Measurements from ENCODE around the gene INS. TPM values are rescaled to one million over a fixed set of nuclear protein-coding genes. Genes with fewer than 3 reads are reported as not detected.
A peak's percentile ranks its signal among the peaks of the same experiment; 100 is the strongest.

INS gene
- polyA plus RNA-seq (2011; rRNA removed): not detected in 2 replicates
- not detected in 2 replicates for polyA plus RNA-seq (2012; cell fraction: cytosol; rRNA removed)
- not detected in 2 replicates for polyA plus RNA-seq (2012; cell fraction: nucleus; rRNA removed)
- not detected in 3 replicates for polyA plus RNA-seq (2017; fragmentation: RNase III; extraction: RNeasy Plus Mini Kit Qiagen cat#74134 plus additional on column Dnase treatment)
- not detected in 2 replicates for polyA minus RNA-seq (2011; rRNA and poly(A)+ RNA removed)

DNA sequence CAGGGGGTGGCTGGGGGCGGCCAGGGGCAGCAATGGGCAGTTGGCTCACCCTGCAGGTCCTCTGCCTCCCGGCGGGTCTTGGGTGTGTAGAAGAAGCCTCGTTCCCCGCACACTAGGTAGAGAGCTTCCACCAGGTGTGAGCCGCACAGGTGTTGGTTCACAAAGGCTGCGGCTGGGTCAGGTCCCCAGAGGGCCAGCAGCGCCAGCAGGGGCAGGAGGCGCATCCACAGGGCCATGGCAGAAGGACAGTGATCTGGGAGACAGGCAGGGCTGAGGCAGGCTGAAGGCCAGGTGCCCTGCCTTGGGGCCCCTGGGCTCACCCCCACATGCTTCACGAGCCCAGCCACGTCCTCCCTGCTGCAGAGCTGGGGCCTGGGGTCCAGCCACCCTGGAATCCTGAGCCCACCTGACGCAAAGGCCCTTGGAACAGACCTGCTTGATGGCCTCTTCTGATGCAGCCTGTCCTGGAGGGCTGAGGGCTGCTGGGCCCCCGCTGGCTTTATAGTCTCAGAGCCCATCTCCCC is at the start of gene INS:
Gene INS, minus strand, starts transcription at position 474 of the 524 bp plus-strand sequence. Its CDS starts 238 bp downstream, at position 236.
- FAIRE-seq (no peak), DNase-seq (ENCODE audit: low read depth in 1 of 2, low spot score in 1 of 2) (no peak), ATAC-seq (no peak)
- ChIA-PET CTCF (interaction anchor here (0.5 to 25.5 kb wide), 5 partner anchors 9 to 509 kb away, joined by 3 to 1333 read pairs (median 276); no protein-coding TSS in a partner anchor), POLR2A (no interaction called here)
- WGBS (ENCODE audit: missing lambda C conversion rate): 0% methylated on average over 1 of the region's 13 CpGs
- H3K9me3 ChIP-seq: no peaks in the 10 kb centered on the region
- no peak within 1 kb of the TSS for H3K4me2 ChIP-seq
- no peak within 1 kb of the TSS for H3K27ac ChIP-seq
- H3K4me1 ChIP-seq: no peaks in the 10 kb centered on the region
- TF ChIP-seq KDM5A (IDR thresholded peaks at IDR 0.05): no peak
- no peak for TF ChIP-seq CEBPB (IDR thresholded peaks at IDR 0.05)
- TF ChIP-seq PHF8 (IDR thresholded peaks at IDR 0.05; ENCODE audit: borderline replicate concordance, low read depth): no peak
- TF ChIP-seq POLR2AphosphoS2 (conservative IDR thresholded peaks at IDR 0.05; ENCODE audit: low read length): no peak
- TF ChIP-seq NFE2L2 (conservative IDR thresholded peaks at IDR 0.05; ENCODE audit: low read length): no peak
- no peak for TF ChIP-seq JUNB (IDR thresholded peaks at IDR 0.05)
- no peak for TF ChIP-seq EHMT2 (IDR thresholded peaks at IDR 0.05; ENCODE audit: low read depth)
- no peak within 1 kb of the TSS for H3K4me3 ChIP-seq

DNA sequence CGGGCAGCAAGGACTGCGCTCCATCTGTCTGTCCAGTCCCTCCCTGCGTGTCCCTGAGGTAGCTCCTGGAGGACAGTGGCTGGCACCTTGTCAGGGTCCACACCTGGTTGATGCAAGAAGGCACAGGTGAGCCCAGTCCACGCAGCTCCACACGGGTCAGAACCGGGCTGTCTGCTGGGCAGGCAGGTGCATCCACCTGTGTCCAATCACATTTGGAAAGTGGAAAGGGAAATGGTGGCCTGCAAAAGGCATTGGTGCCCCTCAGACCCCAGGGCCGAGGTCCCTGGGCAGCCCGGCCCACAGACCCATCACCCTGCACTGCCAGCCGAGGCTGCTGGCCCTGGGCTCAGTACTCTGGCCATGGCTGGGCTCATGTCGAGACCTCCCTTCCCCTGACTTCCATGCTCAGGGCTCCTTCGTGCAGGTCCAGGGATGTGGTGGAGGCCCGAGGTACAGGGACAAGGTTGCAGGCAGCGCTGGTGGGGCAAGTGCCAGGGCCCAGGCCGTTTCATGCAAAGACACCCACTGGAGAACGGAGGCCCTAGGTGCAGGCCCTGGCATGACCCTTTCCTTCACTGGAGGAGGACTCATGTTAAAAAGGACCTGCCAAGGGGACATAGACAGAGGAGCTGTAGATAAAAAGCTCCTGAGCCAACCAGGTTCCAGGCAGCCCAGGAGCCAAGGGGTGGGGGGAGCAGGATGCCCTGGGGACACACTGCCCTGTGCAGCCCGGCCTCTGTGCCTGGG is 49.5 kb upstream of the INS start:
- H3K4me2 ChIP-seq: peak overlapping the region; percentile 58
- ATAC-seq: peak in 1 of 2 experiments; percentile 35; a peak in 4 of 6 replicates
- WGBS (ENCODE audit: missing lambda C conversion rate): 77% methylated on average over 12 of the region's 16 CpGs
- no peak overlapping the region for H3K4me3 ChIP-seq
- TF ChIP-seq, protein P1, sequence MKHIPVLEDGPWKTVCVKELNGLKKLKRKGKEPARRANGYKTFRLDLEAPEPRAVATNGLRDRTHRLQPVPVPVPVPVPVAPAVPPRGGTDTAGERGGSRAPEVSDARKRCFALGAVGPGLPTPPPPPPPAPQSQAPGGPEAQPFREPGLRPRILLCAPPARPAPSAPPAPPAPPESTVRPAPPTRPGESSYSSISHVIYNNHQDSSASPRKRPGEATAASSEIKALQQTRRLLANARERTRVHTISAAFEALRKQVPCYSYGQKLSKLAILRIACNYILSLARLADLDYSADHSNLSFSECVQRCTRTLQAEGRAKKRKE (CRISPR knock-in tag; IDR thresholded peaks at IDR 0.05; ENCODE audit: low read depth): no peak
- TF ChIP-seq EP300 (IDR thresholded peaks at IDR 0.05) (no peak), HOXA7 (CRISPR knock-in tag; IDR thresholded peaks at IDR 0.05) (no peak), KDM5A (IDR thresholded peaks at IDR 0.05) (no peak), RCOR1 (IDR thresholded peaks at IDR 0.05; ENCODE audit: low read depth, low read length) (no peak), CEBPB (IDR thresholded peaks at IDR 0.05) (no peak), ZSCAN20 (CRISPR knock-in tag; IDR thresholded peaks at IDR 0.05) (no peak), EHMT2 (IDR thresholded peaks at IDR 0.05; ENCODE audit: low read depth) (no peak)
- TF ChIP-seq, protein P2, sequence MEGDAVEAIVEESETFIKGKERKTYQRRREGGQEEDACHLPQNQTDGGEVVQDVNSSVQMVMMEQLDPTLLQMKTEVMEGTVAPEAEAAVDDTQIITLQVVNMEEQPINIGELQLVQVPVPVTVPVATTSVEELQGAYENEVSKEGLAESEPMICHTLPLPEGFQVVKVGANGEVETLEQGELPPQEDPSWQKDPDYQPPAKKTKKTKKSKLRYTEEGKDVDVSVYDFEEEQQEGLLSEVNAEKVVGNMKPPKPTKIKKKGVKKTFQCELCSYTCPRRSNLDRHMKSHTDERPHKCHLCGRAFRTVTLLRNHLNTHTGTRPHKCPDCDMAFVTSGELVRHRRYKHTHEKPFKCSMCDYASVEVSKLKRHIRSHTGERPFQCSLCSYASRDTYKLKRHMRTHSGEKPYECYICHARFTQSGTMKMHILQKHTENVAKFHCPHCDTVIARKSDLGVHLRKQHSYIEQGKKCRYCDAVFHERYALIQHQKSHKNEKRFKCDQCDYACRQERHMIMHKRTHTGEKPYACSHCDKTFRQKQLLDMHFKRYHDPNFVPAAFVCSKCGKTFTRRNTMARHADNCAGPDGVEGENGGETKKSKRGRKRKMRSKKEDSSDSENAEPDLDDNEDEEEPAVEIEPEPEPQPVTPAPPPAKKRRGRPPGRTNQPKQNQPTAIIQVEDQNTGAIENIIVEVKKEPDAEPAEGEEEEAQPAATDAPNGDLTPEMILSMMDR (IDR thresholded peaks at IDR 0.05): no peak
- H3K27ac ChIP-seq: peak overlapping the region; percentile 38 to 80; a peak in 5 of 6 replicates
- ChIA-PET POLR2A (no interaction called here), CTCF (interaction anchor here (0.8 to 5.2 kb wide), 7 partner anchors 12 to 210 kb away, joined by 3 to 30 read pairs (median 16); no protein-coding TSS in a partner anchor)
- no peak for FAIRE-seq
- no peak for DNase-seq (ENCODE audit: low read depth in 1 of 2, low spot score in 1 of 2)
- H3K4me1 ChIP-seq: peaks cover 31% of the 10 kb centered on the region
- H3K9me3 ChIP-seq: no peaks in the 10 kb centered on the region

DNA sequence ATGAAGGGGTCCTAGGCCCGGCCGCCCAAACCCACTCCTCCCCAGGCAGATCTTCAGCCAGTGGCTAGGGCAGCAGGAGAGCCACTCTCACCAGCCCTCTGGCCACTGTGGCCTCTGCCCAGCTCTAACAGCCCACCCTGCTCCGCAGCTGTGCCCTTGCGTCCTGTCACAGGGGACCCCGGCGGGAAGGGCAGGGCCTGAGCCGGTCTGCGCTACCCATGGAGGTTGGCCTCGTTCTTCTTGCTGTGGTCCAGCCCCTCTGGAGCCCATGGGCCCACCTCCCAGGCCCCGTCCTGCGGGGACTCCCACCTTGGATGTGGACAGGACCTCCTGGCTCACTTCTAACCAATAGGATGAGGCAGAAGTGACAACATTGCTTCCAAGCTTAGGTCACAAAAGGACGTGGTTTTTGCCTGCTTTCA is 48.9 kb upstream of the INS start:
- 76% methylated on average over 7 of the region's 12 CpGs for WGBS (ENCODE audit: missing lambda C conversion rate)
- no peaks in the 10 kb centered on the region for H3K9me3 ChIP-seq
- ChIA-PET POLR2A (no interaction called here), CTCF (interaction anchor here (2.1 to 5.2 kb wide), 5 partner anchors 11 to 211 kb away, joined by 11 to 30 read pairs (median 19); no protein-coding TSS in a partner anchor)
- FAIRE-seq (no peak), DNase-seq (ENCODE audit: low read depth in 1 of 2, low spot score in 1 of 2) (no peak), ATAC-seq (no peak)
- no peak for TF ChIP-seq NPAS2 (CRISPR knock-in tag; IDR thresholded peaks at IDR 0.05; ENCODE audit: borderline replicate concordance)
- no peak for TF ChIP-seq NFE2L2 (conservative IDR thresholded peaks at IDR 0.05; ENCODE audit: low read length)
- no peak for TF ChIP-seq POLR2A (IDR thresholded peaks at IDR 0.05; ENCODE audit: low read length)
- no peak for TF ChIP-seq CEBPB (IDR thresholded peaks at IDR 0.05)
- TF ChIP-seq EHMT2 (IDR thresholded peaks at IDR 0.05; ENCODE audit: low read depth): no peak
- TF ChIP-seq, protein P3, sequence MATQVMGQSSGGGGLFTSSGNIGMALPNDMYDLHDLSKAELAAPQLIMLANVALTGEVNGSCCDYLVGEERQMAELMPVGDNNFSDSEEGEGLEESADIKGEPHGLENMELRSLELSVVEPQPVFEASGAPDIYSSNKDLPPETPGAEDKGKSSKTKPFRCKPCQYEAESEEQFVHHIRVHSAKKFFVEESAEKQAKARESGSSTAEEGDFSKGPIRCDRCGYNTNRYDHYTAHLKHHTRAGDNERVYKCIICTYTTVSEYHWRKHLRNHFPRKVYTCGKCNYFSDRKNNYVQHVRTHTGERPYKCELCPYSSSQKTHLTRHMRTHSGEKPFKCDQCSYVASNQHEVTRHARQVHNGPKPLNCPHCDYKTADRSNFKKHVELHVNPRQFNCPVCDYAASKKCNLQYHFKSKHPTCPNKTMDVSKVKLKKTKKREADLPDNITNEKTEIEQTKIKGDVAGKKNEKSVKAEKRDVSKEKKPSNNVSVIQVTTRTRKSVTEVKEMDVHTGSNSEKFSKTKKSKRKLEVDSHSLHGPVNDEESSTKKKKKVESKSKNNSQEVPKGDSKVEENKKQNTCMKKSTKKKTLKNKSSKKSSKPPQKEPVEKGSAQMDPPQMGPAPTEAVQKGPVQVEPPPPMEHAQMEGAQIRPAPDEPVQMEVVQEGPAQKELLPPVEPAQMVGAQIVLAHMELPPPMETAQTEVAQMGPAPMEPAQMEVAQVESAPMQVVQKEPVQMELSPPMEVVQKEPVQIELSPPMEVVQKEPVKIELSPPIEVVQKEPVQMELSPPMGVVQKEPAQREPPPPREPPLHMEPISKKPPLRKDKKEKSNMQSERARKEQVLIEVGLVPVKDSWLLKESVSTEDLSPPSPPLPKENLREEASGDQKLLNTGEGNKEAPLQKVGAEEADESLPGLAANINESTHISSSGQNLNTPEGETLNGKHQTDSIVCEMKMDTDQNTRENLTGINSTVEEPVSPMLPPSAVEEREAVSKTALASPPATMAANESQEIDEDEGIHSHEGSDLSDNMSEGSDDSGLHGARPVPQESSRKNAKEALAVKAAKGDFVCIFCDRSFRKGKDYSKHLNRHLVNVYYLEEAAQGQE (IDR thresholded peaks at IDR 0.05): no peak
- TF ChIP-seq, protein P4, sequence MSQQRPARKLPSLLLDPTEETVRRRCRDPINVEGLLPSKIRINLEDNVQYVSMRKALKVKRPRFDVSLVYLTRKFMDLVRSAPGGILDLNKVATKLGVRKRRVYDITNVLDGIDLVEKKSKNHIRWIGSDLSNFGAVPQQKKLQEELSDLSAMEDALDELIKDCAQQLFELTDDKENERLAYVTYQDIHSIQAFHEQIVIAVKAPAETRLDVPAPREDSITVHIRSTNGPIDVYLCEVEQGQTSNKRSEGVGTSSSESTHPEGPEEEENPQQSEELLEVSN (IDR thresholded peaks at IDR 0.05; ENCODE audit: borderline replicate concordance, low read depth): no peak
- TF ChIP-seq, protein P5, sequence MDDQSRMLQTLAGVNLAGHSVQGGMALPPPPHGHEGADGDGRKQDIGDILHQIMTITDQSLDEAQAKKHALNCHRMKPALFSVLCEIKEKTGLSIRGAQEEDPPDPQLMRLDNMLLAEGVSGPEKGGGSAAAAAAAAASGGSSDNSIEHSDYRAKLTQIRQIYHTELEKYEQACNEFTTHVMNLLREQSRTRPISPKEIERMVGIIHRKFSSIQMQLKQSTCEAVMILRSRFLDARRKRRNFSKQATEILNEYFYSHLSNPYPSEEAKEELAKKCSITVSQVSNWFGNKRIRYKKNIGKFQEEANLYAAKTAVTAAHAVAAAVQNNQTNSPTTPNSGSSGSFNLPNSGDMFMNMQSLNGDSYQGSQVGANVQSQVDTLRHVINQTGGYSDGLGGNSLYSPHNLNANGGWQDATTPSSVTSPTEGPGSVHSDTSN (IDR thresholded peaks at IDR 0.05): no peak
- peaks cover 31% of the 10 kb centered on the region for H3K4me1 ChIP-seq
- no peak overlapping the region for H3K4me3 ChIP-seq
- peak overlapping the region in 1 of 2 experiments; percentile 80; a peak in 3 of 6 replicates for H3K27ac ChIP-seq
- no peak overlapping the region for H3K4me2 ChIP-seq

Measured in A549 (cell line).